GM12875 (cell line): ENCODE measurements around the gene ARL14EPL.
A peak's percentile ranks its signal among the peaks of the same experiment; 100 is the strongest.
"Not testable (repeated sequence)": the region's sequence is repeated elsewhere in the genome, so short reads cannot be mapped to it uniquely, and the experiment has no call there.

Experiments used
- H3K4me3 ChIP-seq: one replicate; pipeline ENCODE4 v1.5.1; 2011; ENCODE audit warnings: low read depth, low read length, control low read depth
- CTCF ChIP-seq: IDR thresholded peaks from 2 replicates; pipeline ENCODE4 v1.5.1; 2011; ENCODE audit warnings: low read depth, mild to moderate bottlenecking, control low read depth, inconsistent platforms, low read length, moderate library complexity, borderline replicate concordance; ENCODE audit not compliant: insufficient read depth

ARL14EPL gene

GRCh38 chr5:116071211-116071610, 38.9 kb downstream of the ARL14EPL start:
- H3K4me3 ChIP-seq: no peak overlapping the region
- no peak for TF ChIP-seq CTCF

GRCh38 chr5:116075191-116075831, 43.0 kb downstream of the ARL14EPL start:
- no peak for TF ChIP-seq CTCF
- H3K4me3 ChIP-seq: no peak overlapping the region

GRCh38 chr5:116076496-116076895, 44.2 kb downstream of the ARL14EPL start:
- H3K4me3 ChIP-seq: no peak overlapping the region
- no peak for TF ChIP-seq CTCF

DNA sequence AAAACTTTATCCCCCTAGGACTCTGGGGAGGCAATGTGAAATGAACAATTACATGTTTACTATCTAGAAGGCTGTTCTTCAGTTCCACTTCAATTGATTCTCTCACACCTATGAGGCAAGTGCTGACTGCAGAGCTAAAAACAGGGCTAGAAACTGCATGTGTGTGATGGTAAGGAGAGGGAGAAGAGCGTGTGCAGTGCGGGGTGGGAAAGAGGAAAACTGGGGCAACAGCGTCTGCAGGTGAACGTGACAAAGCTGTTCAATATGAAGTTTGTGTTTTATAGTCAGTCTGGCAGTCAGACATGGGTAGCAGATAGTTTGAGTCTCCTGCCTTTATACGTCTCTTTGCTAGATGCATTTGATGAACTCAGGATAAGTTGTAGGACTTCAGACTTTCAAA, 45.9 kb downstream of the ARL14EPL start:
- H3K4me3 ChIP-seq: no peak overlapping the region
- TF ChIP-seq CTCF: no peak

- H3K4me3 ChIP-seq: peak overlapping the region; percentile 77
- no peak for TF ChIP-seq CTCF
Observed at GRCh38 chr5:116084287-116084691, 52.0 kb downstream of the ARL14EPL start.

GRCh38 chr5:116084871-116085715, 52.8 kb downstream of the ARL14EPL start, which contains the start of gene COMMD10:
TSS of gene COMMD10 (plus strand) at chr5:116085025.
- peak within 1 kb of the TSS; percentile 77 for H3K4me3 ChIP-seq
- no peak for TF ChIP-seq CTCF

DNA sequence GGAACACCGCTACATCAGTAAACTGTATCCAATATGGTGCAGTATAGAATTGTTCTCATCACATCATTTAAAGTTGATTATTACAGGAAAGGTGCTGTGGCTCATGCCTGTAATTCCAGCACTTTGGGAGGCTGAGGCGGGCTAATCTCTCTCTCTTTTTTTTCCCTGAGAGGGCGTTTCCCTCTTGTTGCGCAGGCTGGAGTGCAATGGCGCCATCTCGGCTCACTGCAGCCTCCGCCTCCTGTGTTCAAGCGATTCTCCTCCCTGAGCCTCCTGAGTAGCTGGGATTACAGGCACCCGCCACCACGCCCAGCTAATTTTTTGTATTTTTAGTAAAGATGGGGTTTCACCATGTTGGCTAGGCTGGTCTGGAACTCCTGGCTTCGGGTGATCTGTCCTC, 54.0 kb downstream of the ARL14EPL start:
- not testable (repeated sequence) for H3K4me3 ChIP-seq
